T47D (cell line): Measurements from ENCODE around the gene MMADHC.

Experiments
- DNase-seq, 2 experiments: peaks; one replicate each; pipeline versions ENCODE4 v3.0.0 to v3.0.0-alpha.2; 2011 to 2012; ENCODE audit warnings: low read depth in 1 of 2, low spot score in 1 of 2
- JUND ChIP-seq: IDR thresholded peaks from 2 replicates; pipeline ENCODE4 v1.6.1; 2012; ENCODE audit warnings: low read depth
- in situ Hi-C: cut with HindIII; loops from 2 replicates; pipeline ENCODE4 v1.10.0; 2016; ENCODE audit warnings: low sequenced_read_pairs, low pct_unique_long_range_greater_than_20kb

The MMADHC gene

GRCh38 chr2:149611100-149611820 is 23.7 kb upstream of the MMADHC start:
- peak in 1 of 2 experiments; percentile 60 for DNase-seq
- in situ Hi-C loops: no loop called here
- TF ChIP-seq JUND: no peak

DNA sequence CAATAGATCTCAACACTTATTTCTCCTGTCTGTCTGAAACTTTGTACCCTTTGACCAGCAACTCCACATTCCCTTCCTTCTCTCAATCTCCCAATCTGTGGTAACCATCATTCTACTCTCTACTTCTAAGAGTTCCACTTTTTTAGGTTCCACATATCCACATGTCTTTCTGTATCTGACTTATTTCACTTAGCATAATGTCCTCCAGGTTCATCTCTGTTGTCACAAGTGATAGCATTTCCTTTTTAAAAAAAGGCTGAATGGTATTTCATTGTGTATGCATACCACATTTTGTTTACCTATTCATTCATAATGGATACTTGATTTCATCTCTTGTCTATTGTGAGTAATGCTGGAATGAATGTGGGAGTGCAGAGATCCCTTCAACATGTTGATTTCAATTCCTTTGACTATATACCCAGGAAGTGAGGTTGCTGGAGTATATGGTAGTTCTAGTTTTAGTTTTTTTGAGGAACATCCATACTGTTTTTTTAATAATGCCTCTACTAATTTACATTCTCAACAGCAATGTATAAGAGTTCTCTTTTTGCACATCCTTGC is 18.8 kb upstream of the MMADHC start:
- in situ Hi-C loops: no loop called here
- TF ChIP-seq JUND: no peak
- no peak for DNase-seq

GRCh38 chr2:149603248-149603647 is 15.7 kb upstream of the MMADHC start:
- no peak for DNase-seq
- in situ Hi-C loops: no loop called here
- TF ChIP-seq JUND: no peak

DNA sequence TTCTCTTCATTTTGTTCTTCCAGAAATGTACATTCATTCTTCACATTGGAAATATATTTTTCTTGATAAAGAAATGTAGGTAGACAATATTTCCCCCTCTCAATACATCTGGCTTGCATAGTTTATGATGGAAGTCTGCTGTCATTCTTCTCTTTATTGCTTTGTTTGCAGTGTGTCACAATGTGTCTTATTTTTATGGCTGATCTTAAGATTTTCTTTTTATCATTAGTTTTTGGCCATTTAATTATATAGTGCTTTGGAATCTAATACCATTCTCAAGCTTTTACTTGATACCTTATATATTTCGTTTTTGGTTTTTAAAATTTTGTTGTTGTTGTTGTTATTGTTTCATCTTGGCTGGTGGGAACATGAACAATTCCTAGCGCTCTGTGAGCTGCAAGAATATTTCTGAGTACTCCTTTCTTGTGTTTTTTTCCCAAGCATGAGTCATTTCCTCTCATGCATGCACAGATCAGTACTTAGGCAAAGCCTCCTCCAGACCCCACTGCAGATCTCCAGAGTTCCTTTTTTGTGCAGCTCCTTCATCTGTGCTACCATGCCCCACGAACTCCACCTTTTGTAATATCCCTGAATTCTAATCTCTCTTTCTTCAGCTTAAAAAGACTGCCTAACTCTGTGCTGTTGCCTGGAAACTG is 13.7 kb upstream of the MMADHC start:
- DNase-seq: no peak
- no peak for TF ChIP-seq JUND
- in situ Hi-C loops: no loop called here

GRCh38 chr2:149597668-149598326 is 10.2 kb upstream of the MMADHC start:
- peak; percentile 5 to 79 for DNase-seq
- in situ Hi-C loops: no loop called here
- TF ChIP-seq JUND: no peak

DNA sequence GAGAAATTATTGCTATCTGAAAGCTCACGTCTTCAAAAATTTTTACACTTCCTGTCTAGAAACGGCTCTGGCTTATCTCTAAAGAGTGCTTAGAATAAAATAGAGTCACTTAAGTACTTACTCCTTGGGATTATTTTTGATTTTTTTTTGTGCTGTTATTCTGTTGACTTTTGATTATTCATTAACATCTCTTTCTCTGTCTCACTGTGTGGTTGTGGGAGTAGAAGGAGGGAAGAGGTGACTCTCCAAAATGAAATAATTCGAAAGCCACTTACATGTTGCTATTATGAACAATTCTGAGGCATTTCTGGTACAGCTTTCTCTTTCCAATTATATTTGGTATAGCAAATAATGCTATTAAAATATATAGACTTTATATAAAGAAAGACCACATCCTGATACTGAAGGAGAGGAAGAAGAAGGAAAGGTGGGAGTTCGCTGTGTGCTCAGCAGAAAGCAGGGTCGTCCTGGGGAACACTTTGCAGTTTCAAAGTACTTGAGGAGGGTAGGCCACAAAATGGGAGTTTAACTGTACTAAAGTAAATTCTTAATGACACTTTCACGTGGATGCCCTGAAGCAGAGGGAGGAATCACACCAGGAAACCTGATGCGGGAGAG is 9.6 kb upstream of the MMADHC start:
- no peak for DNase-seq
- TF ChIP-seq JUND: no peak
- in situ Hi-C loops: no loop called here

DNA sequence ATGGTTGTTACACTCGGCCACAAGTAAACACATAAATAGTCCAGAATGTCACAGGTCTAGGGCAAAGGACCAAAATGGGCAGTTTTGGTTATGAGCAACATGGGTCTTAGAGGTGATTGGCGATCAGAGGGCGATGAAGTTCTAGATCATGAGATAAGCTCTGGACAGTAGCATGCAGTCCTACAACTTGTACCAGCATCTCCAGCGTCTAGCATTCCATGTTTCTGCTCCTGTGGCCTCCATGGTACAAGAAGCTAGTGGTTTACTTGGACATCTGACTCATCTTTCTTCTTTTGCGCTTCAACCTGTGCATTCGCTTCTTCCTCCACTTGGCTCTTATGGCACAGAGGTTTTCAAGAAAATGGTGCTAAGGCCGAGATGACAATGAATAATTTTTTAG is 8.9 kb upstream of the MMADHC start:
- no peak for DNase-seq
- in situ Hi-C loops: no loop called here
- no peak for TF ChIP-seq JUND

GRCh38 chr2:149595056-149595963 is 7.7 kb upstream of the MMADHC start:
- peak in 1 of 2 experiments; percentile 16 for DNase-seq
- in situ Hi-C loops: no loop called here
- TF ChIP-seq JUND: no peak

- DNase-seq: no peak
- TF ChIP-seq JUND: no peak
- in situ Hi-C loops: no loop called here
Measured at GRCh38 chr2:149594411-149594810, 6.8 kb upstream of the MMADHC start.

DNA sequence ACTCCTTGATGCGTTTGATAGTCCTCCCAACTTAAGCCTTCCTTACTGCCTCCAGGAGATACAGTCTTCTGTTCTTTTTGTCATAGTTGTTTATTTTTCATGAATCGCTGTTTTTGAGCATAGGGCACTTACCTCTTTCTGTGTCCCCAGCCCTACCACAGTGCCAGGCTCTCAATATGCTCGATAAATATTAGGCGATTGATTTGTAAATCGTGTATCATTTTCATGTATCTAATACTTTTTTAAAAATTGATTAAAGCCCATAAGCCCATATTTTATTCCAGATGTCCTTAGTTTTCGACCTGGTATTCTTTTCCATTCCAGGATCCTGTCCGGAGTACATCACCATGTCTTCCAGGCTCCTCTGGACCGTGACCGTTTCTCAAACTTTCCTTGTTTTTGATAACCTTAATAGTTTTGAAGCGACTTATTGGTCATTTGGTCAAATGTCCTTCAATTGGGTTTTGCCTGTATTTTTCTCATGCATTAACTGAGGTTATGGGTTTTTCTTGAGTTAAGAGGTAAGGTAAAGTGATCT is 444 bp upstream of the MMADHC start:
- in situ Hi-C loops: no loop called here
- no peak for TF ChIP-seq JUND
- no peak for DNase-seq

GRCh38 chr2:149586898-149587219 is 716 bp downstream of the MMADHC start:
- no peak for DNase-seq
- TF ChIP-seq JUND: no peak
- in situ Hi-C loops: no loop called here

- no peak for TF ChIP-seq JUND
- in situ Hi-C loops: no loop called here
- DNase-seq: no peak
Measured at GRCh38 chr2:149586063-149586462, 1.5 kb downstream of the MMADHC start.
